GM19238 (cell line): ENCODE data around the gene TAF12.
"Not testable (repeated sequence)": the region's sequence is repeated elsewhere in the genome, so short reads cannot be mapped to it uniquely, and the experiment has no call there.

Source experiments
- DNase-seq: peaks from one replicate; pipeline ENCODE4 v3.0.0; 2011; ENCODE audit warnings: low spot score; ENCODE audit not compliant: insufficient read length

The TAF12 gene

GRCh38 chr1:28642847-28643635 is at the start of gene TAF12:
TAF12 (minus strand) TSS chr1:28643067; CDS start chr1:28622081, 20,986 bp downstream.
- DNase-seq: peak; percentile 72

- not testable (repeated sequence) for DNase-seq
Measured at GRCh38 chr1:28691627-28692026, 48.8 kb upstream of the TAF12 start.

GRCh38 chr1:28684937-28685336 is 42.1 kb upstream of the TAF12 start:
- no peak for DNase-seq

- DNase-seq: no peak
Measured at GRCh38 chr1:28682840-28683239, 40.0 kb upstream of the TAF12 start.

- DNase-seq: no peak
Measured at GRCh38 chr1:28680151-28680550, 37.3 kb upstream of the TAF12 start.

- no peak for DNase-seq
Measured at GRCh38 chr1:28675924-28676257, 33.0 kb upstream of the TAF12 start.

- DNase-seq: not testable (repeated sequence)
Measured at GRCh38 chr1:28672971-28673370, 30.1 kb upstream of the TAF12 start.

- no peak for DNase-seq
Measured at GRCh38 chr1:28671254-28671780, 28.4 kb upstream of the TAF12 start.

GRCh38 chr1:28668956-28669723 is 26.3 kb upstream of the TAF12 start:
- peak; percentile 86 for DNase-seq

GRCh38 chr1:28668191-28668955 is 25.5 kb upstream of the TAF12 start, which contains the start of gene GMEB1:
GMEB1 (plus strand) TSS chr1:28668784; CDS start chr1:28683613, 14,829 bp downstream.
- peak; percentile 88 for DNase-seq

GRCh38 chr1:28666806-28667205 is 23.9 kb upstream of the TAF12 start:
- no peak for DNase-seq

- DNase-seq: no peak
Measured at GRCh38 chr1:28663871-28664470, 21.1 kb upstream of the TAF12 start.

- DNase-seq: no peak
Measured at GRCh38 chr1:28656335-28656734, 13.5 kb upstream of the TAF12 start.

- DNase-seq: not testable (repeated sequence)
Measured at GRCh38 chr1:28655448-28656311, 12.8 kb upstream of the TAF12 start.

- not testable (repeated sequence) for DNase-seq
Measured at GRCh38 chr1:28653870-28654269, 11.0 kb upstream of the TAF12 start.

GRCh38 chr1:28653063-28653462 is 10.2 kb upstream of the TAF12 start:
- not testable (repeated sequence) for DNase-seq

- peak; percentile 41 for DNase-seq
Measured at GRCh38 chr1:28648474-28649198, 5.8 kb upstream of the TAF12 start, which contains the start of gene RNU11. RNU11 (plus strand) TSS chr1:28648600.

GRCh38 chr1:28648008-28648473 is 5.2 kb upstream of the TAF12 start:
- DNase-seq: peak; percentile 69

- DNase-seq: no peak
Measured at GRCh38 chr1:28646040-28646439, 3.2 kb upstream of the TAF12 start.
